ENCODE data around the gene PAX9.
A peak's percentile ranks its signal among the peaks of the same experiment; 100 is the strongest.

PAX9 gene

GRCh38 chr14:36661506-36662257, at the start of gene PAX9:
Gene PAX9, plus strand, starts transcription at chr14:36661860. Its CDS starts 230 bp downstream, at chr14:36662090.
- DNase-seq, result peak; percentile 70

DNA sequence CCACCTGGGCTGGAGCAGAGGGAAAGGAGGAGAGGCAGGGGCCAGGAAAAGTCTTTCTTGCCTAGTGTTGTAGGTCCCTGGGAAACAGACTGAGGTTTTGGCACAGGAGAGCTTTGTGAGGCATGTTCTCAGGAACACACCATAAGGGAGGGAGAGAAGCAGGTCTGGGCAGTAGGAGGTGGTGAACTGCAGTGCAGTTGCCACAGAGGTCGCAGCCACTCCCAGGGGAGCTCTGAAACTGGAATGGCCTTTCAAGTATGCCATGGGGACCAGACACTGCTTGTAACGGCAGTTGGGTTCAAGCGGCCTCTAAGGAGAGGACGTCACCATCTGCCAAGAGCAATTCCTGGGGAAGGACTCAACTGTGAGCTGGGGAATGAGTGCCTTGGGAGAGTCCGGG, 43.8 kb upstream of the PAX9 start:
- DNase-seq, result no peak

- DNase-seq, result no peak
Measured at GRCh38 chr14:36618641-36619040, 43.0 kb upstream of the PAX9 start.

DNA sequence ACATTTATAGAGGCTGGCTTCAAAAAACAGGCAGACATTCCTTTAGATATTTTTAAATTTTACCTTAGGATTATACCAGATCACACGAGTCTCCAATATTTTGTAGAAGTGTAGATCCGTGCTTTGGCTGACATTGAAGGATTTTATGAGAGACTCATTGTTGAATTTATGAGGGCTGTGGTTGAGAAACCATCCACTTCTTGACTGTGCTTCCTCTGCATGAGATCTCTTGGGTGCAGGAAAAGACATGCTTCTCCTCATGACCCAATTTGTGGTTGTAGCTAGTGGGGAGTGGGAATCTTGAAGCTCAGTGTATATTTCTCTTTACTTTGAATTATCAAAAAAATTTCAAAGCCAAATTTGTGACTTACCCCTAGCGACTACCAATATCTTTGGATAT, 42.5 kb upstream of the PAX9 start:
- DNase-seq, result no peak

DNA sequence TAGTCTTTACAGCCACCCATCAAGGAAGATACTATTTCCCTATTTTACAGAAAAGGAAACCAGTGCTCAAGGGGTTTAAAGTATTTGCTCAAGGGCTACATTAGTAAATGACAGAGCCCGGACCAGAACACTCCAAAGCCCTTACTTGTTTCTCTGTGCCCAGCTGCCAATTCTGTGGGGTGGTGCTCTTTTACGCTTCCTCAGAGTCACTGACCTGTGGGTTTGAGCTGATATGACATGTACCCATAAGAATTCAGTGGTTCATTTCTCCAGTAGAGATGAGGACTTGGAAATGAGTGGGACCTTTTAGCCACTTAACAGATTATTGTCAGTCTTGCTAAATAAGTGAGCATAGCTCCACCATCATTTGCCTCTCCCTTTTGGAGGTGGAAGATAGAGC, 41.8 kb upstream of the PAX9 start:
- DNase-seq, result no peak

DNA sequence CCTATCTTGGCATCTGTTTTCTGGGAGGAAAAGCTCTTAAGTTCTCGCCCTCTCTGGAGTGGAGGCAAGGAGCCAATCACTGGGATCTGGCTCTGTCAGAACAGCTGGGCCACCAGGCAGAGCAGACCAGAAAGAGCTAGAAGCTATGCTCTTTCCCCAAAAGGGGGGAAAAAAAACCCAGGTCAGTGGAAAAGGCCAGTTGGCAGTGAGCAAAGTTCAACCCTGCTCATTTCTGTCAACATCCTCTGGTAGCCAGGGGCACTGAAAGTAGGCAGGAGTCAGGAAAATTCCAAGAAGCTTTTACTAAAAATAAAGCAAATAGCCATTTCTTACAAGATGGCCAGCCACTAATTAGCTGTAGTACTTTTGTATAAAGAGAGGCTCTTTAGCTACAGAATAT, 36.6 kb upstream of the PAX9 start:
- no peak for DNase-seq

DNA sequence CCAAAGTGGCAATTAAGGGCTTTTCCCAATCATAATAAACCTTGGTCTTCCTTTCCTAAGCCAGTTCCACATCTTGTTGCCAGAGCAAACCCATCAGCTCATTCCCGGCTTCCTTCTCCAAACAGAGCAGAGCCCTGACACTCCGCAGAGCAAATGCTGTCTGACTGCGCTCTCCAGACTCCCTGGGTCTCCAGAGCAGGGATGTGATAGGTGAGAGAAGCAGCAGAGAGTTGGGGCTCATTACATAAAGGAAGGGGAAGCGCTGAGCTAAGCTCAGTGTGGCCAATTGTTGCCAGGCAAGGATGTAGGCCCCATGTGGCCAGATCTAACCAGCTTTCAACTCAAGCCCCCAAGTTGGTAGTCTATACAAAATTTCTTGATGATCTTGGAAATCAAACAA, 36.2 kb upstream of the PAX9 start:
- DNase-seq, result no peak

GRCh38 chr14:36626151-36626550, 35.5 kb upstream of the PAX9 start:
- DNase-seq, result no peak

DNA sequence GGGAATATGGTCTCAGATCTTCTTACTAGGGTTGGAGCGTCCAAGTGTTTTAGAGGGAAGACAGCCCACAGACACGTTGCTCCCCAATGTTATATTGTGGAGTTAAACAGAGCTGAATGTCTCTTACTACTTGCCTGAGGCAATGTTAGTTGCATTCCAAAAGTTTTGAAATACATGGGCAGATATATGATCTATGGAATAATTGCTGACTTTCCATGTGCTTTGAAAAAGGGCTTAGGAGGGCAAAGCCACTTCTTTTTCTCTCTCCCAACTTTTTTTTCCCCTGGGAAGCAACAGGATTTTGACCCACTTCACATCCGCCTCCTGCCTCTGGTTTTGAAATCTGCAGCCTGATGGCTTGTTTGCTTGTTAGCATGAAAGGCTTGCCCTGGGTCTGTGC, 33.7 kb upstream of the PAX9 start:
- DNase-seq, result no peak

DNA sequence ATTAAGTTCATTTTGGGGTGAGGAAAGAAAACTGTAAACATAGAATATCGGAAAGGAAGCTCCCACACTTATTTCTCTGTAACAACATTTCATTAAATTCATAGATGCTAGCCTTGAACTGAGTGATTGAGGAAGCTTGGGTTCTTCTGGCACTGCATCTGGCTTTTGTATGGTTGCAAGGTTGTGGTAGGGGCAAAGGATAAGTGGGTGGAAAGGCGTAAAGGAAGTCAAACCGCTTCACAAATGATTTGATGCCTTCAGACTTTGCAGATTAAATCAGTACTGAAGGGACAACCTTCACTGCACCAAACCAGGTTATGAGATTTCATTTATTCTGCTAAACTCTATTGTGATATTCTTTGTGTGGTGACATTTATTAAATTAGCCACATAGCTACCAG, 28.1 kb upstream of the PAX9 start:
- no peak for DNase-seq

DNA sequence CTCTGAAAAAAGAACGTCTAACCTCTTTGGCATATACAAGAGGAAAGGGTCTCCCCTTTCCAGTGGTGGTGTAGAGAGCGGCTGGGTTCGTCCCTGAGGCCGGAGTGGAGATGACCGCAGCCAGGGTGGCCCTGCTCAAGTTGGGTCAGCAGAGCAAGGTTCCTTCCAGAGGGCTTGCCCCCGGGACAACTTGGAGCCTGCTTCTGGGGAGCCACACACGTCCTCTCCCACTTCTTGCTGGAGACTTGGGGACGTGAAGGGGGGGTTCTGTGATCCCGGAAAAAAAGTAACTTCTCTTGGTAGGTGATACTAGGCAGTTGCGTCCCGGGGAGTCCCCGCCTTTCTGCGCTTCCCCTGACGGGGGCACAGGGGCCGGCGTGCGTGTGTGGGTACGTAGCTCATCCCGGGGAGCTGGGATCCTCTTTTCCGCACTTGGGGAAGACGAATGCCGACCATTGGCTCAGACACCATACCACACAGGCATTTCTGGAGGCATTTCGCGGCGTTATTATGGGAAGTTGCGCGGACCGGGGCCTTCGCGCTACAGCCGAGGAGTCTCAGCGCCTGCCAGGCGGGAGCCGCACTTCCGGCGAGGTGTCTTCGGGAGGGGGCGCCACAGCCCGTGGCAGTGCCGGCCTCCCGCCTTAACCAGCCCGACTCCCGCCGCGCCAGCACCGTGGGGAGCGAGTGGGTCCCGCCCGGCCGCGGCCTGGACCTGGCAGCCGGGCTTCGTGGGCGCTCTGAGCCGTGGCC, 14.8 kb upstream of the PAX9 start:
- peak; percentile 8 for DNase-seq

DNA sequence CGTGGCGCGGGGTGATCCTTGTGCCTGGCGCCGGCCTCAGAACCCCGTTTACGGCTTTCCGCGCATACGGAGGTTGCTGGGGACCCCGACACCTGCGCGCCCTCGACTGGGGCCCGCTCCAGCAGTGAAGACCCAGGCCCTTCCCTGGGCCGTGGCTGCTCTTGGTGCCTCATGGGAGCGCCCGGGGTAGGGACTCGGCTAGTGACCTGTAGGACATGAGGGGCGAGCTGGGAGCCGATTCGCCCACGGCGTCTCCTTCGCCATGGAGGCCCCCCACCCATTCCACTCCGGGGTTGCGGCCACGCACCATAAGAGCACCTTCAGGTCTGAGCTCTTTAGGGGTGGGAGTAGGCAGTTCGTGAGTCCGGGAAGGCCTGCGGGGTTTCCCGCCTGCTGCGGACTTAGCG, 14.2 kb upstream of the PAX9 start:
- DNase-seq, result no peak

- peak; percentile 8 for DNase-seq
Measured at GRCh38 chr14:36647824-36648753, 13.6 kb upstream of the PAX9 start.

- DNase-seq, result no peak
Measured at GRCh38 chr14:36649872-36650650, 11.6 kb upstream of the PAX9 start.

- DNase-seq, result no peak
Measured at GRCh38 chr14:36652542-36653201, 9.0 kb upstream of the PAX9 start.

DNA sequence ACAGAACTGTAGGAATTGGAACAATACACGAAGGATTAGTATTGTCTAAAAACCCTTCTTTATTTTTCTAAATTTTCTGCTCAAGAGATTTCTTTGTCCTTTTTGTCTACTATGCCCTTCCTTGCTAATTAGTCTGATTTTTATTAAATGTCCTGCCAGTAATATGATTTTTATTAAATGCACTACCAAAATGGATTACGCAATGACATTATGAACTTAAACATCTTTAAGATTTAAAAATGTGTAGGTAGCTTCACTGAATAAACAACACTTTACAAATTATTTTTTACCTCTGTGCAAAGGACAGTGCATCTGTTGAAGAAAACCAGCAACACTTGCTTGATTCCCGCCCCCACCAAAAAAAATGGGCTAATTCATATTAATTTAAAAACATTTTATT, 8.2 kb upstream of the PAX9 start:
- DNase-seq, result no peak

- no peak for DNase-seq
Measured at GRCh38 chr14:36653962-36654793, 7.5 kb upstream of the PAX9 start.

GRCh38 chr14:36654794-36655381, 6.8 kb upstream of the PAX9 start:
- no peak for DNase-seq

- DNase-seq, result no peak
Measured at GRCh38 chr14:36655571-36655962, 6.1 kb upstream of the PAX9 start.

- peak; percentile 65 for DNase-seq
Measured at GRCh38 chr14:36655963-36656686, 5.5 kb upstream of the PAX9 start.

Measured in activated CD4-positive, alpha-beta T cell treated with anti-CD3 and anti-CD28 coated beads for 48 hours (primary cell).